GM18909 (cell line): ENCODE measurements around the gene POLR2I.

Experiments
- ATAC-seq: cut with Tn5 transposase; IDR thresholded peaks from one replicate; pipeline ENCODE4 v1.9.1; 2021; ENCODE audit warnings: mild to moderate bottlenecking; ENCODE audit not compliant: unreplicated experiment, poor library complexity

Gene POLR2I

GRCh38 chr19:36114721-36115452, at the start of gene POLR2I:
TSS of gene POLR2I (minus strand) at chr19:36114875. CDS start at chr19:36114856, 19 bp downstream.
- peak; percentile 82 for ATAC-seq

- no peak for ATAC-seq
Measured at GRCh38 chr19:36163813-36164212, 49.1 kb upstream of the POLR2I start.

- ATAC-seq = no peak
Measured at GRCh38 chr19:36160821-36161596, 46.3 kb upstream of the POLR2I start.

GRCh38 chr19:36153126-36153525, 38.5 kb upstream of the POLR2I start:
- ATAC-seq = no peak

GRCh38 chr19:36152352-36153091, 37.8 kb upstream of the POLR2I start, which contains the start of gene COX7A1:
TSS of gene COX7A1 (minus strand) at chr19:36152447. CDS start at chr19:36152407, 40 bp downstream.
- no peak for ATAC-seq

GRCh38 chr19:36152019-36152351, 37.3 kb upstream of the POLR2I start:
- ATAC-seq = no peak

- ATAC-seq = no peak
Measured at GRCh38 chr19:36151144-36152018, 36.7 kb upstream of the POLR2I start.

GRCh38 chr19:36150586-36150985, 35.9 kb upstream of the POLR2I start:
- ATAC-seq = no peak

- ATAC-seq = no peak
Measured at GRCh38 chr19:36149673-36150406, 35.2 kb upstream of the POLR2I start.

GRCh38 chr19:36144624-36145023, 29.9 kb upstream of the POLR2I start:
- no peak for ATAC-seq

GRCh38 chr19:36142496-36142895, 27.8 kb upstream of the POLR2I start:
- no peak for ATAC-seq

- ATAC-seq = no peak
Measured at GRCh38 chr19:36142046-36142445, 27.4 kb upstream of the POLR2I start.

GRCh38 chr19:36141039-36141927, 26.6 kb upstream of the POLR2I start:
- ATAC-seq = peak; percentile 49

GRCh38 chr19:36140304-36141038, 25.8 kb upstream of the POLR2I start:
- ATAC-seq = peak; percentile 12

- ATAC-seq = peak; percentile 83
Measured at GRCh38 chr19:36139473-36140303, 25.0 kb upstream of the POLR2I start, which contains the start of gene CAPNS1. TSS of gene CAPNS1 (plus strand) at chr19:36140066. CDS start at chr19:36141012, 946 bp downstream.

GRCh38 chr19:36139120-36139472, 24.4 kb upstream of the POLR2I start:
- no peak for ATAC-seq
